NCI-H1105 (cell line): ENCODE measurements around the gene RNF103.

ENCODE experiments used
- DNase-seq: peaks from one replicate; lab custom pipeline; 2025; lab: John Stamatoyannopoulos, UW

RNF103 gene

GRCh38 chr2:86566158-86566820 lies 57.4 kb downstream of the RNF103 start:
- DNase-seq = no peak

- DNase-seq = no peak
These were observed 60.0 kb downstream of the RNF103 start for GRCh38 chr2:86563650-86564061.

GRCh38 chr2:86562922-86563649 lies 60.6 kb downstream of the RNF103 start, which contains the start of gene CHMP3:
TSS of gene CHMP3 (minus strand) at chr2:86563443. CDS start at chr2:86563348, 95 bp downstream.
- peak; percentile 92 for DNase-seq

- DNase-seq = no peak
These were observed 61.2 kb downstream of the RNF103 start for GRCh38 chr2:86562485-86562921.

GRCh38 chr2:86557836-86558235 lies 65.8 kb downstream of the RNF103 start:
- DNase-seq = no peak

- no peak for DNase-seq
These were observed 67.2 kb downstream of the RNF103 start for GRCh38 chr2:86556508-86556907.
